Measurements from ENCODE around the gene NR1H2.

Gene NR1H2

DNA sequence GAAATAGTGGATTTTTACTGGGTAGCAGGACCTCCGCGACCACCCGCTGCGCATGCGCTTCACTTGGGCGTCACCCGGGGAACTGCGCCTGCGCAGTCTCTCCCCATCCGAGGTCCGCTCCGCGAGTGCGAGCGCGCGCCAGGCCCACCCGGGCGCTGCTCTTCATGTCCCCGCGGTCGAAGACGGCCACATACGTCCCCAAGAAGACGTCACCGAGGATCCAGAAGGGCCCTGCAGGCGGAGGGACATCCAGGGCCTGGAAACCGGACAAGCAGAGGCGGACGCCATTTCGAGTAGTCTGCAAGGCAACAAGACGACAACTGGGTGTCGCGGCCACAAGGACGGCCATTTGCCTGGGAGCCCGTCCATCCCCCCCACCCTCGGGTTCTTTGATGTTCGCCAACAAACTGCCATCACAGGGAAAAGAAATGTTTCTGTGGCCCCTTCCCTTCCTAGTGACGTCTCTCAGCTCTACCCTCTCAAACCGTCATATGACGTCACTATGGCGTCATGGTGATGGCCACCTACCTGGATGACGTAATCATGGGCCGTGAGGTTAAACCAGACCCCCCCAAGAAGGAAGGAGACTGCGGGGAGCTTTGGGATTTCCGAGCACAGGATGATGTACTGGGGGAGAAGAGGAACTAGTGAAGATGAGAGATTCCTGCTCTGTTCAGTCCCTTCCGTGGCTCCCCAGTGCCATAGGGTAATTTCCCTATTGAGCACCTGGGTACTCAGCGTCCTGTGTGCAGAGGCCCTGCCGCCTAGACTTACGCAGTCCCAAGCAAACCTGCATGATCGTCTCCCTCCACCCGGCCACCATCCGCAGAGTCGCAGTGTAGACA, 17.6 kb upstream of the NR1H2 start:
- TF ChIP-seq TCF4 (CRISPR knock-in tag; IDR thresholded peaks at IDR 0.05; ENCODE audit: borderline replicate concordance) (no peak), ZFP3 (CRISPR knock-in tag; IDR thresholded peaks at IDR 0.05) (no peak), PPARA (CRISPR knock-in tag; IDR thresholded peaks at IDR 0.05; ENCODE audit: borderline replicate concordance) (no peak), BACH2 (CRISPR knock-in tag; IDR thresholded peaks at IDR 0.05; ENCODE audit: borderline replicate concordance) (no peak), RARB (CRISPR knock-in tag; IDR thresholded peaks at IDR 0.05) (no peak), CSDC2 (CRISPR knock-in tag; IDR thresholded peaks at IDR 0.05) (no peak)
- TF ChIP-seq, protein P1, sequence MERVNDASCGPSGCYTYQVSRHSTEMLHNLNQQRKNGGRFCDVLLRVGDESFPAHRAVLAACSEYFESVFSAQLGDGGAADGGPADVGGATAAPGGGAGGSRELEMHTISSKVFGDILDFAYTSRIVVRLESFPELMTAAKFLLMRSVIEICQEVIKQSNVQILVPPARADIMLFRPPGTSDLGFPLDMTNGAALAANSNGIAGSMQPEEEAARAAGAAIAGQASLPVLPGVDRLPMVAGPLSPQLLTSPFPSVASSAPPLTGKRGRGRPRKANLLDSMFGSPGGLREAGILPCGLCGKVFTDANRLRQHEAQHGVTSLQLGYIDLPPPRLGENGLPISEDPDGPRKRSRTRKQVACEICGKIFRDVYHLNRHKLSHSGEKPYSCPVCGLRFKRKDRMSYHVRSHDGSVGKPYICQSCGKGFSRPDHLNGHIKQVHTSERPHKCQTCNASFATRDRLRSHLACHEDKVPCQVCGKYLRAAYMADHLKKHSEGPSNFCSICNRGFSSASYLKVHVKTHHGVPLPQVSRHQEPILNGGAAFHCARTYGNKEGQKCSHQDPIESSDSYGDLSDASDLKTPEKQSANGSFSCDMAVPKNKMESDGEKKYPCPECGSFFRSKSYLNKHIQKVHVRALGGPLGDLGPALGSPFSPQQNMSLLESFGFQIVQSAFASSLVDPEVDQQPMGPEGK (CRISPR knock-in tag; IDR thresholded peaks at IDR 0.05; ENCODE audit: borderline replicate concordance): no peak
- TF ChIP-seq, protein P2, sequence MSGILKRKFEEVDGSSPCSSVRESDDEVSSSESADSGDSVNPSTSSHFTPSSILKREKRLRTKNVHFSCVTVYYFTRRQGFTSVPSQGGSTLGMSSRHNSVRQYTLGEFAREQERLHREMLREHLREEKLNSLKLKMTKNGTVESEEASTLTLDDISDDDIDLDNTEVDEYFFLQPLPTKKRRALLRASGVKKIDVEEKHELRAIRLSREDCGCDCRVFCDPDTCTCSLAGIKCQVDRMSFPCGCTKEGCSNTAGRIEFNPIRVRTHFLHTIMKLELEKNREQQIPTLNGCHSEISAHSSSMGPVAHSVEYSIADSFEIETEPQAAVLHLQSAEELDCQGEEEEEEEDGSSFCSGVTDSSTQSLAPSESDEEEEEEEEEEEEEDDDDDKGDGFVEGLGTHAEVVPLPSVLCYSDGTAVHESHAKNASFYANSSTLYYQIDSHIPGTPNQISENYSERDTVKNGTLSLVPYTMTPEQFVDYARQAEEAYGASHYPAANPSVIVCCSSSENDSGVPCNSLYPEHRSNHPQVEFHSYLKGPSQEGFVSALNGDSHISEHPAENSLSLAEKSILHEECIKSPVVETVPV (CRISPR knock-in tag; IDR thresholded peaks at IDR 0.05): no peak
- TF ChIP-seq, protein P3, sequence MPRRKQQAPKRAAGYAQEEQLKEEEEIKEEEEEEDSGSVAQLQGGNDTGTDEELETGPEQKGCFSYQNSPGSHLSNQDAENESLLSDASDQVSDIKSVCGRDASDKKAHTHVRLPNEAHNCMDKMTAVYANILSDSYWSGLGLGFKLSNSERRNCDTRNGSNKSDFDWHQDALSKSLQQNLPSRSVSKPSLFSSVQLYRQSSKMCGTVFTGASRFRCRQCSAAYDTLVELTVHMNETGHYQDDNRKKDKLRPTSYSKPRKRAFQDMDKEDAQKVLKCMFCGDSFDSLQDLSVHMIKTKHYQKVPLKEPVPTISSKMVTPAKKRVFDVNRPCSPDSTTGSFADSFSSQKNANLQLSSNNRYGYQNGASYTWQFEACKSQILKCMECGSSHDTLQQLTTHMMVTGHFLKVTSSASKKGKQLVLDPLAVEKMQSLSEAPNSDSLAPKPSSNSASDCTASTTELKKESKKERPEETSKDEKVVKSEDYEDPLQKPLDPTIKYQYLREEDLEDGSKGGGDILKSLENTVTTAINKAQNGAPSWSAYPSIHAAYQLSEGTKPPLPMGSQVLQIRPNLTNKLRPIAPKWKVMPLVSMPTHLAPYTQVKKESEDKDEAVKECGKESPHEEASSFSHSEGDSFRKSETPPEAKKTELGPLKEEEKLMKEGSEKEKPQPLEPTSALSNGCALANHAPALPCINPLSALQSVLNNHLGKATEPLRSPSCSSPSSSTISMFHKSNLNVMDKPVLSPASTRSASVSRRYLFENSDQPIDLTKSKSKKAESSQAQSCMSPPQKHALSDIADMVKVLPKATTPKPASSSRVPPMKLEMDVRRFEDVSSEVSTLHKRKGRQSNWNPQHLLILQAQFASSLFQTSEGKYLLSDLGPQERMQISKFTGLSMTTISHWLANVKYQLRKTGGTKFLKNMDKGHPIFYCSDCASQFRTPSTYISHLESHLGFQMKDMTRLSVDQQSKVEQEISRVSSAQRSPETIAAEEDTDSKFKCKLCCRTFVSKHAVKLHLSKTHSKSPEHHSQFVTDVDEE (CRISPR knock-in tag; IDR thresholded peaks at IDR 0.05): no peak
- TF ChIP-seq, protein P4, sequence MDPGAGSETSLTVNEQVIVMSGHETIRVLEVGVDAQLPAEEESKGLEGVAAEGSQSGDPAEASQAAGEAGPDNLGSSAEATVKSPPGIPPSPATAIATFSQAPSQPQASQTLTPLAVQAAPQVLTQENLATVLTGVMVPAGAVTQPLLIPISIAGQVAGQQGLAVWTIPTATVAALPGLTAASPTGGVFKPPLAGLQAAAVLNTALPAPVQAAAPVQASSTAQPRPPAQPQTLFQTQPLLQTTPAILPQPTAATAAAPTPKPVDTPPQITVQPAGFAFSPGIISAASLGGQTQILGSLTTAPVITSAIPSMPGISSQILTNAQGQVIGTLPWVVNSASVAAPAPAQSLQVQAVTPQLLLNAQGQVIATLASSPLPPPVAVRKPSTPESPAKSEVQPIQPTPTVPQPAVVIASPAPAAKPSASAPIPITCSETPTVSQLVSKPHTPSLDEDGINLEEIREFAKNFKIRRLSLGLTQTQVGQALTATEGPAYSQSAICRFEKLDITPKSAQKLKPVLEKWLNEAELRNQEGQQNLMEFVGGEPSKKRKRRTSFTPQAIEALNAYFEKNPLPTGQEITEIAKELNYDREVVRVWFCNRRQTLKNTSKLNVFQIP (CRISPR knock-in tag; IDR thresholded peaks at IDR 0.05; ENCODE audit: borderline replicate concordance, low read depth): no peak
- ATAC-seq: no peak

DNA sequence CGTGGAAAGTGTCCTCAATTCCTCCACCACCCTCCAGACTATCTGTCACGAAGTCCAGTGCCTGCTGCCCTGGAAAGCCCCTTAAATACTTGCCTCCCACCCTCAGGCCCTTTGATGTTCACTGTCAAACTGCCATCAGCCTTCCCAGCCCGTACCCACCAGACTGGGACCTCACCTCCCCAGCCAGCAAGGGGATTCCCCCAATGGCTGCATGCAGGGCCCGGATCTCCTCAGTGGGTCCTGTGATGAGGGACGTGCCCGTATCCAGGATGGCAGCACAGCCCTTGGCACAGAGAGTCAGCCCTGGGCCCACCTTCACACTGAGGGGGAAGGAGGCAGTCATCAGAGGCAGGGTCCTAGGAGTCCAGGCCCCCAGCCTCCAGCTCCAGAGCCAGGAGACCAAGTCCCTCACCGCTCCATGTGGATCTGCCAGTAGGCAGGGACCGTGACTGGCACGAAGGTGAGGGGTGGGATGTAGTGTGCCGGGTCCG, 16.9 kb upstream of the NR1H2 start:
- no peak for ATAC-seq
- TF ChIP-seq OSR1 (CRISPR knock-in tag; IDR thresholded peaks at IDR 0.05): no peak
- no peak for TF ChIP-seq ISL1 (CRISPR knock-in tag; IDR thresholded peaks at IDR 0.05)
- TF ChIP-seq RARB (CRISPR knock-in tag; IDR thresholded peaks at IDR 0.05): no peak
- no peak for TF ChIP-seq BACH2 (CRISPR knock-in tag; IDR thresholded peaks at IDR 0.05; ENCODE audit: borderline replicate concordance)
- TF ChIP-seq ZNF70 (CRISPR knock-in tag; IDR thresholded peaks at IDR 0.05): no peak
- TF ChIP-seq ZNF8 (CRISPR knock-in tag; IDR thresholded peaks at IDR 0.05): no peak

DNA sequence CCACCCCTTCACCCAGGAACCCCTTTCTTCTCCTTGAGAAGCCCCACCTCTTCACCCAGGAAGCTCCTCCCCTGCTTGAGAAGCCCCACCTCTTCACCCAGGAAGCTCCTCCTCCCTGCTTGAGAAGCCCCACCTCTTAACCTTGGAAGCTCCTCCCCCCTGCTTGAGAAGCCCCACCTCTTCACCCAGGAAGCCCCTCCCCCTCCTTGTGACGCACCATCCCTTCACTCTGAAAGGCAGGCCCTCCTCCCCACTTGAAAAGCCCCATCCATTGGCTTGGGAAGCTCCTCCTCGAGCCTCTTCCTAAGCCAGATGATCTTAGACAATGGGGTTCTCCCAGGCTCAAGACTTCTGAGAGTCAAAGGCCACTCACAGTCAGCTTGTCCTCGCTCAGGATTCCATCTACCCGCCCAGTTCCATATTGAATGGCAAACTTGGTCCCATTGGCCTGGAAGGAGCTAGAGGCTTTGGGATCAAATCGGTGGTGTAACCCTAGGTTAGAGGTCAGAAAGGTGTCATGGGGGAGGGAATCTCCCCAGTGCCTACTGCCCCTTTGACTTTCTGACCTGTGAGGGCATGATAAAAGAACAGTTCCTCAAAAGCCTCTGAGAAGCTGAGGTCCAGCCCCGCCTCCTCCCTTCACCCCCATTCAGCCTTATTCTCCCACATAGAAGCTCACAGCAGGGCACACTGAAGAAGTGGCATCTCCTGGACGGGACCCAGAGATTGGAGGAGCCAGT, 14.8 kb upstream of the NR1H2 start:
- ATAC-seq: no peak
- TF ChIP-seq ZNF8 (CRISPR knock-in tag; IDR thresholded peaks at IDR 0.05): no peak
- TF ChIP-seq, protein P4 (CRISPR knock-in tag; IDR thresholded peaks at IDR 0.05; ENCODE audit: borderline replicate concordance, low read depth): no peak
- TF ChIP-seq, protein P3 (CRISPR knock-in tag; IDR thresholded peaks at IDR 0.05): no peak
- no peak for TF ChIP-seq OSR1 (CRISPR knock-in tag; IDR thresholded peaks at IDR 0.05)
- no peak for TF ChIP-seq RARB (CRISPR knock-in tag; IDR thresholded peaks at IDR 0.05)
- TF ChIP-seq ZFP30 (CRISPR knock-in tag; IDR thresholded peaks at IDR 0.05): no peak
- no peak for TF ChIP-seq TCF4 (CRISPR knock-in tag; IDR thresholded peaks at IDR 0.05; ENCODE audit: borderline replicate concordance)
- TF ChIP-seq ZNF565 (CRISPR knock-in tag; conservative IDR thresholded peaks at IDR 0.05; ENCODE audit: low read depth): no peak
- TF ChIP-seq, protein P2 (CRISPR knock-in tag; IDR thresholded peaks at IDR 0.05): no peak
- no peak for TF ChIP-seq GLIS3 (CRISPR knock-in tag; IDR thresholded peaks at IDR 0.05)
- TF ChIP-seq, protein P5, sequence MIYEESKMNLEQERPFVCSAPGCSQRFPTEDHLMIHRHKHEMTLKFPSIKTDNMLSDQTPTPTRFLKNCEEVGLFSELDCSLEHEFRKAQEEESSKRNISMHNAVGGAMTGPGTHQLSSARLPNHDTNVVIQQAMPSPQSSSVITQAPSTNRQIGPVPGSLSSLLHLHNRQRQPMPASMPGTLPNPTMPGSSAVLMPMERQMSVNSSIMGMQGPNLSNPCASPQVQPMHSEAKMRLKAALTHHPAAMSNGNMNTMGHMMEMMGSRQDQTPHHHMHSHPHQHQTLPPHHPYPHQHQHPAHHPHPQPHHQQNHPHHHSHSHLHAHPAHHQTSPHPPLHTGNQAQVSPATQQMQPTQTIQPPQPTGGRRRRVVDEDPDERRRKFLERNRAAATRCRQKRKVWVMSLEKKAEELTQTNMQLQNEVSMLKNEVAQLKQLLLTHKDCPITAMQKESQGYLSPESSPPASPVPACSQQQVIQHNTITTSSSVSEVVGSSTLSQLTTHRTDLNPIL (CRISPR knock-in tag; IDR thresholded peaks at IDR 0.05; ENCODE audit: low read depth): no peak
- TF ChIP-seq BACH2 (CRISPR knock-in tag; IDR thresholded peaks at IDR 0.05; ENCODE audit: borderline replicate concordance): no peak

All from SK-N-SH treated with all-trans-retinoic acid at 6 μM for 48 hours (cell line).